GM08714 (cell line): ENCODE measurements around the gene LRRC53.

Experiments used
- H3K4me3 ChIP-seq: fragments of 200-500 bp; sonication (Bioruptor generic); 2 replicates; pipeline ENCODE4 v1.5.1; 2014; ENCODE audit warnings: mild to moderate bottlenecking, low read length, inconsistent platforms
- ZNF274 ChIP-seq: IDR thresholded peaks from 2 replicates; pipeline ENCODE4 v1.6.1; 2012; ENCODE audit warnings: mild to moderate bottlenecking, low read depth, low read length

Gene LRRC53, protein sequence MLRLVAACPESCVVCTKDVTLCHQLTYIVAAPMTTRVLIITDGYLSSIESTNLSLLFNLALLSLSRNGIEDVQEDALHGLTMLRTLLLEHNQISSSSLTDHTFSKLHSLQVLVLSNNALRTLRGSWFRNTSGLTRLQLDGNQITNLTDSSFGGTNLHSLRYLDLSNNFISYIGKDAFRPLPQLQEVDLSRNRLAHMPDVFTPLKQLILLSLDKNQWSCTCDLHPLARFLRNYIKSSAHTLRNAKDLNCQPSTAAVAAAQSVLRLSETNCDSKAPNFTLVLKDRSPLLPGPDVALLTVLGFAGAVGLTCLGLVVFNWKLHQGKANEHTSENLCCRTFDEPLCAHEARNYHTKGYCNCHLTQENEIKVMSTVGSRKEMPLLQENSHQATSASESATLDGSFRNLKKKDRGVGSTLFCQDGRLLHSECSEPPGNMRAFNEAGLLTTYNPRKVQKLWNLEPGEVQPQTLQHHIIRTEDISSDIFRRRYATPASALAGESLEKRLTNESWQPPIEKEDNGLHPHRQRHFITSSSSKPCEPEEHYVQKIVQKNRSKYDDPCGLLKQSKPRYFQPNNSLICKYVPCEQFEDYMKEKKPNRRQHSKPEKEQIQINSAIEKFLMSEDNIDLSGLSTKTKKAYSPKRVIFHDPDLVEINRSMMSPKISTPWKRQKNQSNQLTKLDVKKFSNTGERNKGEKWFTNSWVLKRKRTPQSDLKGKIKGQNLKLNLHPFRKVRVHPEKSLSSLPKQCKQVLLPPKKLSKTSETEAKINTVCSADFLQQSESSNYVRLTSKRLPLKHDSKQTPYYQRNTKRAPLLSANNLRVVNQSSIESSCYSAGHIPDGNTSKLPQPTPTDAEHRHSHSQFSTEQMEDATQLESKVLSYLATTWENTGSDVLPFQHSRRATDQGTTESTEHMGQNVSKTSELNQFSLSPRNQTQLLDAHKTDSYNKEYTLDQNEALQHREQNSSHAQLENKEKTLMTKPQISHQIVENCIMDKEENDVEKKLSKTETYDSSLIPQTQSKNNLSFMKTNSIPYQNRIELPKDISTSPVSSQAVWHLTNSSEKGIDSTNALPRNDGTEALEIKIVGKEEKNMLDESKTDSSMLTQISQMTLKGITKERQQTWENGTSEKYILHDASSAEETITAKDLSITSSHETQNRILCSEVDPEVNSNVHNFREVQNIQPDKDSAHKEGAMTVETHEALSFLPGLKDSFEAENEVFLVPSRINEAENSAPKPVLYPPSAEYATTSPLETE

DNA sequence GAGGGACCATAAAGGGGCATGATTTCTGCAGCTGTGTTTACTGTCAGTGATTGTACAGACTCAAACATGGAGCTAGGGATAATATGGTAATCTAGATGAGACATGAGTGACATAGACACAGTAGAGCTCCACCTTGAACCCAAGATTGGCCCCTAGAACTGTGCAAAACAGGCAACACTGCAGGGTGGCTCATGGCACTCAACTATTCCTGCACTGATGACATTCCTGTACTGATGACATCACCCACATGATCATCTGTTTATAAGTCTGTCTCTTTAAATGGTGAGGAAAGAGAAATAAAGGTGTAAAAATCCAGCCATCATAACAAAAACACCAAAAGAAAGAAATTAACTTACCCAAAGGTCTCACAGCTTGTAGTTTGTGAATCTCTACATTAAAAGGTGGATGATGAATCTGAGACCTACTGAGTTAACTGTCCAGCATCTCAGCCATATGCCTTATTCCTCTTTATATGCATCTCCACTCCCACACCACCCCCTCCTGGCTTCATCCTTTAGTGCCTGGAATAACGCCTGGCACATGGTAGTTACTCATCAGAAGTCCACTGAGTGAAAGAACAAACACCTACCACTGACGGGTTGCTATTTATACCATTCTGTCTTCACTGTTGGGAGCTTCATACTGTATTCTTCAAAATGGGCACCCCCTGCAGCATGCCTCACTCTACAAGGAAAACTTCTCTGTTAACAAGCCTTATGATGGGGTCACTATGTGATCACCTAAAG is at the start of gene LRRC53:
Gene LRRC53 (minus strand): TSS at position 442 of the 746 bp plus-strand sequence. CDS start 29,262 bp downstream, outside the sequence.
- H3K4me3 ChIP-seq: no peak within 1 kb of the TSS
- TF ChIP-seq ZNF274: no peak

DNA sequence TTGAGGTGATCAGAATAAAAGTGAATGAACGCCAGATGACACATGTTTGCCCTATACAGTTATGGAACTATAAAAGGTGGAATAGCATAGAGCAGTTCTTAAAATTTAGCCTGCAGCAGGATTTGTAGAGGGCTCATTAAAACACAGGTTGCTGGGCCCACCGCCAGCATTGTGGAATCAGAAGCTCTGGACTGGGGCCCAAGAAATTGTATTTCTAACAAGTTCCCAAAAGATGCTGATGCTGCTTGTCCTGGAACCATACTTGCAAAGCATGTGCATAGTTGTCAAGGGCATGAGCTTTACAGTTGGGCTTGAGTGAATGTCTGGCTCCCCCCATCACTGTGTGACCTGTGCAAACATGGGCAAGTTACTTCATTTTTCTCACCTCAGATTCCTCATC is 37.5 kb upstream of the LRRC53 start:
- H3K4me3 ChIP-seq: no peak overlapping the region
- TF ChIP-seq ZNF274: no peak

- no peak for TF ChIP-seq ZNF274
- H3K4me3 ChIP-seq: no peak overlapping the region
Observed at GRCh38 chr1:74548961-74549750, 36.7 kb upstream of the LRRC53 start.

- no peak for TF ChIP-seq ZNF274
- no peak overlapping the region for H3K4me3 ChIP-seq
Observed at GRCh38 chr1:74545821-74546220, 33.4 kb upstream of the LRRC53 start.

DNA sequence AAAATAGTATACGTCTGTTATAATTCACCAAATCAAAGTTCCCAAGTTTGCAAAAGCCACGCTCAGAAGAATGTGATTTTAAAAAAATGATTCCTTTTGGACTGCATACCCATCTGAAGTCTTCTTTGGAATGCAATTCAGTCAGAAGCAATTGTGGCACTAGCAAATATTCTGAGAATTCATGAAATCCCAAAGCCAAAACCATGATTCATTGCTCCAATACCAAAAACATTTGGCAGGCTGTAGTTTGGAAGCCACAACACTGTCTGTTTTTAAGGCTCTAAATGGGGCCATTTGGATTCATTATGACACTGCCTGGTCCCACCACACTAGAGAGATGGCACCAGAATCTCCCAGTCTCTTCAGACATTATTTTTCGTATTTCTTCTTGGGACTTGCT is 21.8 kb upstream of the LRRC53 start:
- TF ChIP-seq ZNF274: no peak
- no peak overlapping the region for H3K4me3 ChIP-seq

DNA sequence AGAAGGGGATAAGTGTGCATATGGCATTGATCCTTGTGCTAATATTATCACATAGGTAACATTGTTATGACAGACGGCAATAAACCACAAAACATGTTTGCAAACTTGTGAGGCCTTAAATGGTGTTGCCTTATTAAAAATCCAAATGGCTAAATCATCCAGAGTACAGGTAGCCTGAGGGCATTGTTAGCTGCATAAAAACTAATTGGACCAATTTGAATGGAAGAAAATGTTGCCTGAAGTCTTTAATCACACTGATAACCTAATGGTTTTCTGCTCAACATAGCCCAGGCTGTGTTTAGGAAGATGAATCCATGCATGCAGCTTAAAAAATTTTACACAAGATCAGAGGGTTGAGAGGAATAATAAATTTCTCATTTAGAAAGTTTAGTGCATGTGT is 19.4 kb upstream of the LRRC53 start:
- no peak overlapping the region for H3K4me3 ChIP-seq
- no peak for TF ChIP-seq ZNF274

DNA sequence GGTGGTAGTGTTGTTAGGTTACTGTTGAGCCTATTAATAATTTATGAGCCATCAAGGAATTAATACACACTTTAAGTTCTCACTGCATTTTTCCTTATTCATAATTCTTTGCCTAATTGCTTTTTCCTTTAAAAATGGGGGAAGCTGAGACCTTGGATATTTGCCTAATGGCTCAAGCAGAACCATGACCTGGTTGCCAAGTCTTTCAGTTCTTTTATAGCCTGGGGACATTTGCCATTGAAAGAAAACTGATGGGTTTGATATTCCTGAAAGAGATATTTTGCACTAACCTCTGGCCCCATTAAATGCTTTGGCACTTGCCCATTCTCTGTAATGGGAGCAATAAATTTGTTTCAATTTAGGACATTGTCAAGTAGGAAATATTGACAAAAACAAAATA is 18.5 kb upstream of the LRRC53 start:
- no peak overlapping the region for H3K4me3 ChIP-seq
- no peak for TF ChIP-seq ZNF274

DNA sequence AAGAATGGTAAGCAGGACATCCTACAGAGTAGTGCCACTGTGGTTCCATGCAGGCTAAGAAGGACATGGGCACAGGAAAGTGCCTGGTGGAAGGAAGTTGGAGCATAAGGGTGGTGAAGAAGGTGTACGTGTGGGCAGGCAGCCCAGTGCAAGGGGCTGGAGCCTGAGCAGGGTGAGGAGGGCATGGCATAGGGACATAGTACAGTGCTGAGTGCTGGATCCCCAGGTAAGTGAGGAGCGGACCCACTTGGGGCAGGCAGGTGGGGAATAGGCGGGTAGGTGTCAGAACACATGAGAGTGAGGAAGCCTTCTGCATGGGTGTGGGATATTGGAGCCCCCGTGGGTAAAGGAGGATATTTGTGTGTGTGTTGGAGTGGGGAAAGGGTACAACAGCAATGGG is 15.7 kb upstream of the LRRC53 start:
- TF ChIP-seq ZNF274: no peak
- no peak overlapping the region for H3K4me3 ChIP-seq

- H3K4me3 ChIP-seq: no peak overlapping the region
- TF ChIP-seq ZNF274: no peak
Observed at GRCh38 chr1:74526708-74527107, 14.3 kb upstream of the LRRC53 start.

GRCh38 chr1:74523873-74524480 is 11.6 kb upstream of the LRRC53 start:
- no peak for TF ChIP-seq ZNF274
- no peak overlapping the region for H3K4me3 ChIP-seq

DNA sequence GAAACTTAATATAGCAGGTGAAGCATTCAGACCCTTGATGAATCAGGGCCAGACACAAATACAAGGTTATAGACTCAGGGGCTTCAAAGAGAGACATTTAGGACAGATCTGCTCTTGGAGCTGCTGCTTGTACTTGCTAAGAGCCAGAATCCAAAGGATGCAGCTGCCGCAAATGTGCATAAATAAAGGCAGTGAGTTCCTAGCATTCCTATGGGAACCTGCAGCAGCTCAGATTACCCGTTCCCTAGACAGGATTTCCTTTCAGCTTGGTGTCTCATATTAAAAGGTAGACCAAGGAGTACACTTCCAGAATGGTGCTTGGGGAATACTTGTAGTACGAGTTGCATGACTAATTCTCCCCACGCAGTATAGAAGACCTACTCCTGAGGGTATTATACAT is 9.7 kb upstream of the LRRC53 start:
- no peak overlapping the region for H3K4me3 ChIP-seq
- TF ChIP-seq ZNF274: no peak

GRCh38 chr1:74517599-74518051 is 5.2 kb upstream of the LRRC53 start:
- H3K4me3 ChIP-seq: no peak overlapping the region

More at GRCh38 chr1:74517599-74518051, 5.2 kb upstream of the LRRC53 start:
- no peak for TF ChIP-seq ZNF274
